SK-N-SH (cell line): Measurements from ENCODE around the gene MSH4. TPM values are rescaled to one million over a fixed set of nuclear protein-coding genes. Genes with fewer than 3 reads are reported as not detected.

Experiments
- CTCF ChIA-PET: fragments of 300-600, 350-600 bp; formaldehyde crosslinking; extraction: SDS; loops from one replicate; lab custom pipeline; 2021; lab: Yijun Ruan, JAX
- POLR2A ChIA-PET: fragments of 350-600 bp; sonication (Branson Sonifier 250); formaldehyde crosslinking; extraction: SDS; loops from one replicate; lab custom pipeline; 2020; ENCODE audit warnings: antibody characterized with exemption, inconsistent platforms; lab: Yijun Ruan, JAX
- DNase-seq: peaks from one replicate; pipeline ENCODE4 v3.0.0; 2012
- H2AFZ ChIP-seq: fragments of 200-600 bp; sonication (generic); 2 replicates; pipeline ENCODE4 v1.8.1; 2016; ENCODE audit warnings: antibody characterized with exemption, mild to moderate bottlenecking, low read depth
- H3F3A ChIP-seq: fragments of 200-600 bp; sonication (generic); replicated peaks from 2 replicates; pipeline ENCODE3; 2016; ENCODE audit warnings: antibody characterized with exemption, mild to moderate bottlenecking; ENCODE audit not compliant: insufficient read depth
- H3K27ac ChIP-seq, 2 experiments: fragments of 200-500 bp in 1 of 2; fragments of 200-600 bp in 1 of 2; sonication (Bioruptor generic) in 1 of 2; sonication (generic), shearing (Covaris generic) in 1 of 2; 2 replicates each; pipeline versions ENCODE4 v1.5.1 to v1.6.1; 2014 to 2016; ENCODE audit warnings: low read depth in 2 of 2, inconsistent platforms in 1 of 2, low read length in 1 of 2, mild to moderate bottlenecking in 1 of 2, mixed read lengths in 1 of 2
- H3K27me3 ChIP-seq: fragments of 200-600 bp; sonication (generic), shearing (Covaris generic); 2 replicates; pipeline ENCODE4 v1.6.1; 2016; ENCODE audit warnings: mixed run types; ENCODE audit not compliant: insufficient read depth
- H3K36me3 ChIP-seq, 2 experiments: fragments of 200-500 bp in 1 of 2; fragments of 200-600 bp in 1 of 2; sonication (Bioruptor generic) in 1 of 2; sonication (generic) in 1 of 2; replicated peaks in 1 of 2; 2 replicates each; pipeline versions ENCODE3 to v1.5.1; 2014 to 2016; ENCODE audit warnings: low read length in 1 of 2, mild to moderate bottlenecking in 1 of 2; ENCODE audit not compliant: insufficient read depth in 2 of 2, control insufficient read depth in 1 of 2
- H3K4me1 ChIP-seq, 2 experiments: fragments of 200-500 bp in 1 of 2; fragments of 200-600 bp in 1 of 2; sonication (Bioruptor generic) in 1 of 2; sonication (generic), shearing (Covaris generic) in 1 of 2; 2 replicates each; pipeline versions ENCODE4 v1.5.1 to v1.6.1; 2014 to 2016; ENCODE audit warnings: low read depth in 1 of 2, low read length in 1 of 2, mixed run types in 1 of 2; ENCODE audit not compliant: insufficient read depth in 2 of 2, control insufficient read depth in 1 of 2
- H3K4me2 ChIP-seq: fragments of 200-600 bp; sonication (generic), shearing (Covaris generic); 2 replicates; pipeline ENCODE4 v1.6.1; 2017; ENCODE audit warnings: mixed run types
- H3K4me3 ChIP-seq, 2 experiments: fragments of 200-500 bp in 1 of 2; fragments of 200-600 bp in 1 of 2; sonication (Bioruptor generic) in 1 of 2; sonication (generic), shearing (Covaris generic) in 1 of 2; 2 replicates each; pipeline versions ENCODE4 v1.5.1 to v1.8.1; 2014 to 2016; ENCODE audit warnings: low read depth in 2 of 2, inconsistent platforms in 1 of 2, low read length in 1 of 2, mild to moderate bottlenecking in 1 of 2, mixed read lengths in 1 of 2, moderate library complexity in 1 of 2
- H3K79me2 ChIP-seq: fragments of 200-600 bp; sonication (generic); 2 replicates; pipeline ENCODE4 v1.8.1; 2017; ENCODE audit warnings: mild to moderate bottlenecking; ENCODE audit not compliant: insufficient read depth
- H3K9ac ChIP-seq: fragments of 200-600 bp; sonication (generic); 2 replicates; pipeline ENCODE4 v1.6.1; 2017; ENCODE audit warnings: mixed run types
- H3K9me2 ChIP-seq: fragments of 200-600 bp; sonication (generic); 2 replicates; pipeline ENCODE4 v1.6.1; 2017; ENCODE audit warnings: mixed run types
- H3K9me3 ChIP-seq: fragments of 200-600 bp; sonication (generic); 2 replicates; pipeline ENCODE4 v1.6.1; 2017; ENCODE audit warnings: mixed run types, mild to moderate bottlenecking, moderate library complexity
- H4K20me1 ChIP-seq: fragments of 200-600 bp; sonication (generic); 2 replicates; pipeline ENCODE4 v1.6.1; 2017; ENCODE audit warnings: mild to moderate bottlenecking, mixed run types; ENCODE audit not compliant: insufficient read depth
- CHD2 ChIP-seq: fragments of 150-350 bp; IDR thresholded peaks from 2 replicates; pipeline ENCODE4 v1.6.1; 2018; ENCODE audit warnings: low read length; ENCODE audit not compliant: partially characterized antibody
- CTCF ChIP-seq: fragments of 200-600 bp; sonication (generic); IDR thresholded peaks from 2 replicates; pipeline ENCODE4 v1.6.1; 2017; ENCODE audit warnings: antibody characterized with exemption, mild to moderate bottlenecking, moderate library complexity
- ELF1 ChIP-seq: IDR thresholded peaks from 2 replicates; pipeline ENCODE4 v1.4.0; 2012
- FOXJ3 ChIP-seq: sonication (generic); formaldehyde crosslinking; IDR thresholded peaks from 2 replicates; pipeline ENCODE4 v1.5.1; 2020; ENCODE audit warnings: mild to moderate bottlenecking, missing genetic modification reagents
- GABPA ChIP-seq: IDR thresholded peaks from 2 replicates; pipeline ENCODE4 v1.4.0; 2012; ENCODE audit warnings: low read depth, mild to moderate bottlenecking
- JUND ChIP-seq: IDR thresholded peaks from 2 replicates; pipeline ENCODE4 v1.4.0; 2012
- MEF2A ChIP-seq: IDR thresholded peaks from 2 replicates; pipeline ENCODE4 v1.4.0; 2012; ENCODE audit warnings: low read depth, borderline replicate concordance
- MXI1 ChIP-seq: IDR thresholded peaks from 2 replicates; pipeline ENCODE4 v1.6.1; 2012; ENCODE audit warnings: mild to moderate bottlenecking, low read depth, low read length, improper control_type of control experiment
- NFIC ChIP-seq: IDR thresholded peaks from 2 replicates; pipeline ENCODE4 v1.4.0; 2012; ENCODE audit warnings: borderline replicate concordance
- POLR2AphosphoS5 ChIP-seq: IDR thresholded peaks from 2 replicates; pipeline ENCODE4 v1.6.1; 2012; ENCODE audit warnings: low read depth, low read length
- REST ChIP-seq: IDR thresholded peaks from 2 replicates; pipeline ENCODE4 v1.6.1; 2012; ENCODE audit warnings: mild to moderate bottlenecking, low read depth, low read length, moderate library complexity
- RFX5 ChIP-seq: IDR thresholded peaks from 2 replicates; pipeline ENCODE4 v1.6.1; 2012; ENCODE audit warnings: mild to moderate bottlenecking, improper control_type of control experiment, low read length
- RXRA ChIP-seq: IDR thresholded peaks from 2 replicates; pipeline ENCODE4 v1.4.0; 2012; ENCODE audit warnings: low read depth, mild to moderate bottlenecking, borderline replicate concordance
- SIN3A ChIP-seq: IDR thresholded peaks from 2 replicates; pipeline ENCODE4 v1.6.1; 2012; ENCODE audit warnings: low read depth, mild to moderate bottlenecking, low read length, moderate library complexity, borderline replicate concordance
- TAF1 ChIP-seq: IDR thresholded peaks from 2 replicates; pipeline ENCODE4 v1.6.1; 2012; ENCODE audit warnings: low read depth, mild to moderate bottlenecking, low read length, moderate library complexity, borderline replicate concordance
- TCF12 ChIP-seq: IDR thresholded peaks from 2 replicates; pipeline ENCODE4 v1.4.0; 2012
- TEAD4 ChIP-seq: IDR thresholded peaks from 2 replicates; pipeline ENCODE4 v1.4.0; 2012; ENCODE audit warnings: mild to moderate bottlenecking, borderline replicate concordance; ENCODE audit not compliant: insufficient read depth
- USF1 ChIP-seq: IDR thresholded peaks from 2 replicates; pipeline ENCODE4 v1.4.0; 2012; ENCODE audit warnings: low read depth, borderline replicate concordance
- USF2 ChIP-seq: fragments of 150-350 bp; IDR thresholded peaks from 2 replicates; pipeline ENCODE4 v1.6.1; 2017; ENCODE audit warnings: antibody characterized with exemption, low read length, low read depth, borderline replicate concordance
- ZBTB33 ChIP-seq: IDR thresholded peaks from 2 replicates; pipeline ENCODE4 v1.4.0; 2012; ENCODE audit warnings: low read depth, borderline replicate concordance
- WGBS: methylation state at CpG from one replicate; pipeline ENCODE4 v1.1.6; 2017; ENCODE audit warnings: low lambda C conversion rate; 5-methylcytosine and 5-hydroxymethylcytosine counted together
- polyA plus RNA-seq, 3 experiments: library from polyadenylated mRNA; depleted of rRNA; stranded (reverse); fragments of >200 nt; gene quantifications; 2 replicates each; pipeline ENCODE4 v1.2.3, GENCODE V29; 2012

Gene MSH4
- polyA plus RNA-seq, 1 of the 3 experiments (the other 2 are of a cell fraction): not detected

- no peaks in the 10 kb centered on the region for H3K9me3 ChIP-seq
- H3K27me3 ChIP-seq: no peaks in the 10 kb centered on the region
- no peaks in the 10 kb centered on the region for H3K79me2 ChIP-seq
- no peaks in the 10 kb centered on the region for H3K9me2 ChIP-seq
- CTCF ChIA-PET: no interaction called here
- POLR2A ChIA-PET: no interaction called here
- H3K27ac ChIP-seq: peak overlapping the region in 1 of 2 experiments; percentile 48; a peak in 2 of 4 replicates
- TF ChIP-seq SIN3A (no peak), CTCF (no peak), GABPA (no peak), MEF2A (no peak), RFX5 (no peak), TAF1 (no peak), FOXJ3 (no peak), CHD2 (no peak), USF1 (no peak), REST (no peak), TCF12 (peak; percentile 35; the same call in 1 of the 2 replicates), MXI1 (no peak), ZBTB33 (no peak), JUND (0 out of 2 replicates have a peak, but pooled peaks have one; percentile 6), USF2 (no peak), TEAD4 (no peak), ELF1 (no peak), NFIC (peak; percentile 41), RXRA (no peak), POLR2AphosphoS5 (no peak)
- TF ChIP-seq, all 33 proteins: peak for 3
- no peak for DNase-seq
- 16% methylated on average over 1 of the region's 1 CpG for WGBS
- H3K36me3 ChIP-seq: no peaks in the 10 kb centered on the region
- no peak overlapping the region for H3K4me3 ChIP-seq
- peaks cover 0 to 16% of the 10 kb centered on the region in 2 experiments; a peak in 2 of 4 replicates for H3K4me1 ChIP-seq
- H3K4me2 ChIP-seq: peak overlapping the region; percentile 22; the same call in 1 of the 2 replicates
- H4K20me1 ChIP-seq: no peaks in the 10 kb centered on the region
- peak overlapping the region; percentile 43; the same call in 1 of the 2 replicates for H2AFZ ChIP-seq
- peaks cover 15% of the 10 kb centered on the region for H3F3A ChIP-seq
- H3K9ac ChIP-seq: no peak overlapping the region
Measured at GRCh38 chr1:75811211-75811981, 14.7 kb downstream of the MSH4 start.
